IPS DF 6.9 (cell line): ENCODE results near the gene NUP210L.
"Not testable (repeated sequence)": the region's sequence is repeated elsewhere in the genome, so short reads cannot be mapped to it uniquely, and the experiment has no call there.

Experiments used
- DNase-seq: peaks from one replicate; pipeline ENCODE4 v3.0.0-alpha.2; 2013; ENCODE audit warnings: low read depth, low spot score
- H3K27ac ChIP-seq: one replicate; pipeline ENCODE4 v1.5.1; 2013; ENCODE audit warnings: low read length, control low read depth
- H3K27me3 ChIP-seq: 2 replicates; pipeline ENCODE4 v1.6.1; 2013; ENCODE audit warnings: mild to moderate bottlenecking, low read length; ENCODE audit not compliant: control insufficient read depth, insufficient read depth
- H3K36me3 ChIP-seq: 2 replicates; pipeline ENCODE4 v1.6.1; 2013; ENCODE audit warnings: low read length; ENCODE audit not compliant: control insufficient read depth, insufficient read depth
- H3K4me1 ChIP-seq: 2 replicates; pipeline ENCODE4 v1.6.1; 2013; ENCODE audit warnings: low read length; ENCODE audit not compliant: control insufficient read depth, insufficient read depth
- H3K4me3 ChIP-seq: 2 replicates; pipeline ENCODE4 v1.5.1; 2013; ENCODE audit warnings: mild to moderate bottlenecking, low read length
- H3K9me3 ChIP-seq: 2 replicates; pipeline ENCODE4 v1.6.1; 2013; ENCODE audit warnings: low read length, inconsistent platforms; ENCODE audit not compliant: control insufficient read depth, insufficient read depth
- WGBS: extraction: QIAGEN DNeasy Blood & Tissue Kit; methylation state at CpG from one replicate; pipeline ENCODE4 v1.1.7; 2013; ENCODE audit warnings: mixed read lengths, missing lambda C conversion rate; ENCODE audit not compliant: insufficient read length, insufficient coverage; 5-methylcytosine and 5-hydroxymethylcytosine counted together

NUP210L gene

DNA sequence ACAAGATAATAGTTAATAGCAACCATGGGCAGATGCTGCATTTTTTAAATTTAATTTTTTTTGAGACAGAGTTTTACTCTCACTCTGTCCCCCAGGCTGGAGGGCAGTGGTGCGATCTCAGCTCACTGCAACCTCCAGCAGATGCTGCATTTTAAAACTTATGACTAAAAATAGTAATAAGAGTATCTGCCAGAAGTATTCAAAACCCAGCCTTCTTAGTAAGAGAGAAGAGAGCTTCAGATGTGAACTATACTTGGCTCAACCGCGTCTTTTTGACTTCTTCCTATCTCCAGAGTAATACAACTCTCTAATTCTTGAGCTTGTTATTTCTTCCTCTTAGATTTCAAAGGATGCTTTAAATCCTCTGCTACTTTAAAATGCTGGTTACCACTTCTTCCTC, 159.7 kb downstream of the NUP210L start:
- Histone ChIP-seq H3K9me3 (no peaks in the 10 kb centered on the region), H3K4me3 (no peak overlapping the region), H3K36me3 (peaks cover 17% of the 10 kb centered on the region; the same call in 1 of the 2 replicates), H3K4me1 (no peaks in the 10 kb centered on the region), H3K27ac (no peak overlapping the region), H3K27me3 (no peaks in the 10 kb centered on the region)
- WGBS: no CpG with 5 or more reads among the region's 3 CpGs
- no peak for DNase-seq

DNA sequence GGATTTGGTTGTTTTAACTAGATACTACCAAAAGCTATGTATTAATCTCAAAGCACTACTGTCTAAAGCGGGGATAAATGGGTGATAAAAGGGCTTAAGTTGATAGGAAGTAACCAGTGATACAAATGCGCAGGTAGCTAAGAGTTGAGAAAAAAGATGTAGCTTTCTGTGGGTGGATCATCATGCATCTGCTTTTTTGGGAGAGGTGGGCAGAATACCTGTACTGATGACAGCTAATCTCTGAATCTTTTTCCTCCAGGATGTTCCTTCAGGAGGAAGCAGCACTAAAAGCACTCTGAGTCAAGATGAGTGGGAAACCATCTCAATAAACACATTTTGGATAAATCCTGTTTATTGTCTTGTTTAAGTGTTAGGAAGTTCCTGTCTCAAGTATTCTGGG, 163.1 kb downstream of the NUP210L start:
- no peak overlapping the region for H3K27ac ChIP-seq
- DNase-seq: no peak

GRCh38 chr1:153991151-153991630, 163.7 kb downstream of the NUP210L start:
- peaks cover 17% of the 10 kb centered on the region; the same call in 1 of the 2 replicates for H3K36me3 ChIP-seq
- no peak for DNase-seq
- no CpG with 5 or more reads among the region's 9 CpGs for WGBS

More for the DNA sequence above, 163.1 kb downstream of the NUP210L start:
- peaks cover 17% of the 10 kb centered on the region; the same call in 1 of the 2 replicates for H3K36me3 ChIP-seq
- no peaks in the 10 kb centered on the region for H3K4me1 ChIP-seq
- H3K4me3 ChIP-seq: no peak overlapping the region
- no peaks in the 10 kb centered on the region for H3K27me3 ChIP-seq
- no peaks in the 10 kb centered on the region for H3K9me3 ChIP-seq
- WGBS: no CpG with 5 or more reads among the region's 2 CpGs

GRCh38 chr1:153990468-153991150, 164.3 kb downstream of the NUP210L start, which contains the start of gene RPS27:
Gene RPS27 (plus strand): TSS chr1:153990762. CDS start chr1:153990797, 35 bp downstream.
- Histone ChIP-seq H3K27me3 (no peaks in the 10 kb centered on the region), H3K27ac (no peak within 1 kb of the TSS), H3K9me3 (no peaks in the 10 kb centered on the region), H3K4me1 (no peaks in the 10 kb centered on the region), H3K36me3 (peaks cover 17% of the 10 kb centered on the region; the same call in 1 of the 2 replicates), H3K4me3 (peak within 1 kb of the TSS; percentile 84)
- DNase-seq: peak; percentile 95
- WGBS: no CpG with 5 or more reads among the region's 36 CpGs

More at GRCh38 chr1:153991151-153991630, 163.7 kb downstream of the NUP210L start:
- H3K9me3 ChIP-seq: no peaks in the 10 kb centered on the region
- H3K27me3 ChIP-seq: no peaks in the 10 kb centered on the region
- H3K27ac ChIP-seq: no peak overlapping the region
- peak overlapping the region; percentile 84 for H3K4me3 ChIP-seq
- no peaks in the 10 kb centered on the region for H3K4me1 ChIP-seq

- no peaks in the 10 kb centered on the region for H3K27me3 ChIP-seq
- no peaks in the 10 kb centered on the region for H3K9me3 ChIP-seq
- no peak for DNase-seq
- H3K4me3 ChIP-seq: no peak overlapping the region
- WGBS: no CpG with 5 or more reads among the region's 8 CpGs
- peaks cover 1% of the 10 kb centered on the region; the same call in 1 of the 2 replicates for H3K4me1 ChIP-seq
- peaks cover 9% of the 10 kb centered on the region; the same call in 1 of the 2 replicates for H3K36me3 ChIP-seq
- H3K27ac ChIP-seq: no peak overlapping the region
Observed at GRCh38 chr1:153987621-153988020, 167.3 kb downstream of the NUP210L start.

GRCh38 chr1:153985941-153986761, 168.7 kb downstream of the NUP210L start, which contains the start of gene RAB13:
Gene RAB13 (minus strand): TSS chr1:153986339. CDS start chr1:153986236, 103 bp downstream.
- no peaks in the 10 kb centered on the region for H3K9me3 ChIP-seq
- H3K27ac ChIP-seq: no peak within 1 kb of the TSS
- DNase-seq: peak; percentile 35
- H3K4me3 ChIP-seq: peak within 1 kb of the TSS; percentile 49
- H3K4me1 ChIP-seq: peaks cover 1% of the 10 kb centered on the region; the same call in 1 of the 2 replicates
- no CpG with 5 or more reads among the region's 32 CpGs for WGBS
- H3K36me3 ChIP-seq: peaks cover 14% of the 10 kb centered on the region; the same call in 1 of the 2 replicates
- H3K27me3 ChIP-seq: no peaks in the 10 kb centered on the region

DNA sequence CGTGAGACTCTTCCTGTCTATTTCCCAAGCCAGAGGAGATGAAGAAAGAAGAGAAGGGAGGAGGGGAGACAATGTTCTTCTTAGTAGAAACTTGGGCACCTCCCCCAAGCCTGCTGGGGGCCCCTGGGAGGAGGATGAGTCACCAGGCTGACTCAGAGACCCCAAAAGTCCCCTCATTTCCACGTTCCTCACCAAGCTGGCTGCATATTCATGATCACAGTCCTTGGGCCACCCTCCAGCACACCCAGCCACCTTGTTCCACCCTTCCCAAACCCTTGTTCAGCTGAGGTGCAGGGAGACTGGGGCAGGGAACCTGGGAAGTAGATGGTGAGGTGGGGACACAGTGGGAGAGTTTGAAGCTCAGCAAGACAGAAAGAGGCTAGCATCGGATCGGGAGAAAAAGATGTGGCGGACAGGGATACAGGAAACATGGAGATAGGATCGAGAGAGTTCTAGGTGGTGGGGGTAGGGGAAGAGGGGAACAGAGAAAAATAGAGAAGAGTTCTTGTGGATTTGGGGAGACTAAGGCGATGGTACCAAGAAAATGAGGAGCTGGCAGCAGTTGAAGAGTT, 169.4 kb downstream of the NUP210L start:
- Histone ChIP-seq H3K36me3 (peaks cover 14% of the 10 kb centered on the region; the same call in 1 of the 2 replicates), H3K27me3 (no peaks in the 10 kb centered on the region), H3K27ac (no peak overlapping the region), H3K9me3 (no peaks in the 10 kb centered on the region), H3K4me1 (peaks cover 1% of the 10 kb centered on the region; the same call in 1 of the 2 replicates), H3K4me3 (peak overlapping the region; percentile 49)
- WGBS: no CpG with 5 or more reads among the region's 7 CpGs
- no peak for DNase-seq

DNA sequence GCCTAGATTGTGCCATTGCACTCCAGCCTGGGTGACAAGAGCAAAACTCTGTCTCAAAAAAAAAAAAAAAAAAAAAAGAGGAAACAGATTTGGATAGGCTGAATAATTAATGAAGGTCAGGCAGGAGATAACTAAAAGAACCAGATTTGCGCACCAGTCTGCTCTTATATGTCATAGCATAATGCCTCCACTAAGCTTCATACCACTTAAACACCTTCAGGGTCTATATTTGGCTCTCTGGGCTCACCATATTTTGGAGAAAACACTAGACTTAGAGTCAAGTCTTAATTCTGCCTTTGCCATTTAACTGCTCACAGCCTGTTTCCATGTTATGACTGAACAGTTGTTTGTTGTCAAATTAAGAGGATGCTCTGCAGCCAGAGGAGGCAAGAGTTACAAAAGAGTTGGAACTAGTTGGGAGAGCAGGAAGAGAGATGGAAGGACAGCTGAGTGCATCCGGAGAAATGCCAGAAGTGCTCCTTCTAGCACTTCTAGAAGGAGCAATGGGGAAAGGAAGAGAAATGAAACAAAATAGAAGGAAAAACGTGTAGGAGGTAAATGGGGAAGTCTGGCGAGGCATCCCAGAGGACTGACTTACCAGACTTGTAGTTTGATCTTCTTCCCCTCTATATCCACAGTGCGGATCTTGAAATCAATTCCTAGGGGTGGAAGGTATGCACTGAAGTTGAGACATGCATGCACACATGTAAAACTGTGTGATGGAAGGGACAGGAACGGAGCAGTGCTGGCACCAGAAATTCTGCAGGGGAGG, 170.6 kb downstream of the NUP210L start:
- Histone ChIP-seq H3K27ac (no peak overlapping the region), H3K4me3 (no peak overlapping the region)
- no peak for DNase-seq

GRCh38 chr1:153981735-153982134, 173.1 kb downstream of the NUP210L start:
- H3K9me3 ChIP-seq, H3K4me3 ChIP-seq, DNase-seq, H3K4me1 ChIP-seq, H3K27ac ChIP-seq, H3K27me3 ChIP-seq: not testable (repeated sequence)
- H3K36me3 ChIP-seq: peaks cover 14% of the 10 kb centered on the region; the same call in 1 of the 2 replicates
- no CpG with 5 or more reads among the region's 2 CpGs for WGBS

More for the DNA sequence above, 170.6 kb downstream of the NUP210L start:
- Histone ChIP-seq H3K27me3 (no peaks in the 10 kb centered on the region), H3K36me3 (peaks cover 14% of the 10 kb centered on the region; the same call in 1 of the 2 replicates), H3K4me1 (peaks cover 1% of the 10 kb centered on the region; the same call in 1 of the 2 replicates), H3K9me3 (no peaks in the 10 kb centered on the region)
- no CpG with 5 or more reads among the region's 6 CpGs for WGBS
